ENCODE results near the gene AGBL2. TPM values are rescaled to one million over a fixed set of nuclear protein-coding genes. Genes with fewer than 3 reads are reported as not detected.
"Not testable (repeated sequence)": the region's sequence is repeated elsewhere in the genome, so short reads cannot be mapped to it uniquely, and the experiment has no call there.

AGBL2 gene
- total RNA-seq, 4 donors from 2014 or later: 0.29 to 0.89 TPM; not detected in 2

GRCh38 chr11:47688991-47689390, 26.2 kb downstream of the AGBL2 start:
- H3K27me3 ChIP-seq: no peaks in the 10 kb centered on the region
- H3K9me3 ChIP-seq: no peaks in the 10 kb centered on the region
- H3K4me3 ChIP-seq: no peak overlapping the region
- WGBS: 77% methylated on average over 2 of the region's 2 CpGs
- H3K4me1 ChIP-seq: no peaks in the 10 kb centered on the region
- H3K36me3 ChIP-seq: no peaks in the 10 kb centered on the region
- no peak overlapping the region for H3K27ac ChIP-seq
- TF ChIP-seq EP300 (IDR thresholded peaks at IDR 0.05): no peak
- no peak for TF ChIP-seq POLR2A (IDR thresholded peaks at IDR 0.05)
- TF ChIP-seq CTCF (IDR thresholded peaks at IDR 0.05): no peak
- TF ChIP-seq POLR2AphosphoS5 (IDR thresholded peaks at IDR 0.05): no peak
- DNase-seq (ENCODE audit: low spot score in 2 of 2): no peak

GRCh38 chr11:47688111-47688510, 27.1 kb downstream of the AGBL2 start:
- Histone ChIP-seq H3K4me1 (no peaks in the 10 kb centered on the region), H3K9me3 (no peaks in the 10 kb centered on the region)

GRCh38 chr11:47686704-47687103, 28.5 kb downstream of the AGBL2 start:
- 93% methylated on average over 3 of the region's 3 CpGs for WGBS

More at GRCh38 chr11:47688111-47688510, 27.1 kb downstream of the AGBL2 start:
- no peak for DNase-seq (ENCODE audit: low spot score in 2 of 2)
- Histone ChIP-seq H3K27me3 (no peaks in the 10 kb centered on the region), H3K4me3 (no peak overlapping the region), H3K36me3 (no peaks in the 10 kb centered on the region), H3K27ac (no peak overlapping the region)
- no peak for TF ChIP-seq POLR2AphosphoS5 (IDR thresholded peaks at IDR 0.05)
- TF ChIP-seq POLR2A (IDR thresholded peaks at IDR 0.05): no peak
- no peak for TF ChIP-seq EP300 (IDR thresholded peaks at IDR 0.05)
- TF ChIP-seq CTCF (IDR thresholded peaks at IDR 0.05): no peak
- WGBS: 98% methylated on average over 4 of the region's 4 CpGs

GRCh38 chr11:47686151-47686550, 29.0 kb downstream of the AGBL2 start:
- no peaks in the 10 kb centered on the region for H3K4me1 ChIP-seq
- H3K27ac ChIP-seq: no peak overlapping the region
- H3K36me3 ChIP-seq: no peaks in the 10 kb centered on the region
- WGBS: 91% methylated on average over 1 of the region's 1 CpG
- DNase-seq (ENCODE audit: low spot score in 2 of 2): no peak
- no peaks in the 10 kb centered on the region for H3K9me3 ChIP-seq
- TF ChIP-seq POLR2AphosphoS5 (IDR thresholded peaks at IDR 0.05) (no peak), CTCF (IDR thresholded peaks at IDR 0.05) (no peak), EP300 (IDR thresholded peaks at IDR 0.05) (no peak), POLR2A (IDR thresholded peaks at IDR 0.05) (no peak)
- H3K4me3 ChIP-seq: no peak overlapping the region
- H3K27me3 ChIP-seq: no peaks in the 10 kb centered on the region

More at GRCh38 chr11:47686704-47687103, 28.5 kb downstream of the AGBL2 start:
- H3K27ac ChIP-seq; DNase-seq (ENCODE audit: low spot score in 2 of 2); H3K4me1 ChIP-seq; H3K36me3 ChIP-seq; H3K4me3 ChIP-seq; H3K27me3 ChIP-seq; H3K9me3 ChIP-seq: not testable (repeated sequence)

GRCh38 chr11:47675851-47676250, 39.3 kb downstream of the AGBL2 start:
- WGBS: 90% methylated on average over 2 of the region's 2 CpGs
- H3K27me3 ChIP-seq: no peaks in the 10 kb centered on the region
- no peaks in the 10 kb centered on the region for H3K9me3 ChIP-seq
- H3K27ac ChIP-seq: no peak overlapping the region
- DNase-seq (ENCODE audit: low spot score in 2 of 2): no peak
- no peaks in the 10 kb centered on the region for H3K4me1 ChIP-seq
- H3K36me3 ChIP-seq: no peaks in the 10 kb centered on the region
- no peak for TF ChIP-seq POLR2A (IDR thresholded peaks at IDR 0.05)
- no peak for TF ChIP-seq POLR2AphosphoS5 (IDR thresholded peaks at IDR 0.05)
- TF ChIP-seq CTCF (IDR thresholded peaks at IDR 0.05): no peak
- TF ChIP-seq EP300 (IDR thresholded peaks at IDR 0.05): no peak
- H3K4me3 ChIP-seq: no peak overlapping the region

GRCh38 chr11:47672283-47672730, 42.9 kb downstream of the AGBL2 start:
- no peak for DNase-seq (ENCODE audit: low spot score in 2 of 2)
- no peak overlapping the region for H3K4me3 ChIP-seq
- no peaks in the 10 kb centered on the region for H3K4me1 ChIP-seq
- TF ChIP-seq CTCF (IDR thresholded peaks at IDR 0.05): no peak
- TF ChIP-seq EP300 (IDR thresholded peaks at IDR 0.05): no peak
- TF ChIP-seq POLR2AphosphoS5 (IDR thresholded peaks at IDR 0.05): no peak
- no peak for TF ChIP-seq POLR2A (IDR thresholded peaks at IDR 0.05)
- 90% methylated on average over 5 of the region's 5 CpGs for WGBS
- no peaks in the 10 kb centered on the region for H3K27me3 ChIP-seq
- H3K36me3 ChIP-seq: no peaks in the 10 kb centered on the region
- no peaks in the 10 kb centered on the region for H3K9me3 ChIP-seq
- H3K27ac ChIP-seq: no peak overlapping the region

Data from suprapubic skin (tissue), 4 donors.